Measurements from ENCODE around the gene ASAP2. TPM values are rescaled to one million over a fixed set of nuclear protein-coding genes. Genes with fewer than 3 reads are reported as not detected.

Gene ASAP2
- total RNA-seq, 1 experiment from 2014 or later: 14.3 TPM

DNA sequence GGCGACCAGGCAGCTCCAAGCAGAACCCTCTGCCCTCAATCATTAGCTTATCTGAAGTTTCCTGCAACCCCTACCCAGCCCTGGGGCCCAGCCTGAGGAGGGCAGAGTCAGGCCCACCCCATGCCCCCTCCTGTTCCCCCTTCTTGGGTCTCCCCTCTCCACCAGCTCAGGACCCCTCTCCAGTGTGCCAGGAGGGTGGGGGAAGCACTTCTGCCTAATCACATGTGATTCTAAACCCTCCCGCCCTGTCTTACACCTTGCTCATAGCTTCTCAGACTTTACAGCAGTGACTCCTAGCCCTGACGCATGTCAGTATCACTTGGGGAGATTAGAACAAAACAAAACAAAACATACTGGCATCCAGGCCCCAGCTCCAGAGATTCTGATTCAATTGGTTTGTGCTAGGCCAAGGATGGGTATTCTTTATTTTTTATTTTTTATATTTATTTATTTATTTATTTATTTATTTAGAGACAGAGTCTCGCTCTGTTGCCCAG is 42.5 kb upstream of the ASAP2 start:
- Mint-ChIP-seq H3K4me1 (peaks cover 7% of the 10 kb centered on the region), H3K4me3 (no peak overlapping the region), H3K27me3 (ENCODE audit: low read depth) (no peaks in the 10 kb centered on the region; the same call in 1 of the 2 replicates), H3K9me3 (peaks cover 5% of the 10 kb centered on the region), H3K36me3 (peaks cover 4% of the 10 kb centered on the region; the same call in 1 of the 2 replicates), H3K27ac (no peak overlapping the region)
- ChIA-PET CTCF (interaction anchor here (1.0 to 1.9 kb wide), 3 partner anchors 21 to 207 kb away, joined by 3 to 10 read pairs (median 6); no protein-coding TSS in a partner anchor), POLR2A (interaction anchor here (0.6 kb wide), 1 partner anchor 102 kb away, joined by 5 read pairs; no protein-coding TSS in a partner anchor)
- DNase-seq (ENCODE audit: low spot score) (no peak), ATAC-seq (no peak)
- TF ChIP-seq USF2 (CRISPR knock-in tag; IDR thresholded peaks at IDR 0.05) (no peak), NFYB (CRISPR knock-in tag; conservative IDR thresholded peaks at IDR 0.05; ENCODE audit: low read depth) (no peak), ETV6 (CRISPR knock-in tag; IDR thresholded peaks at IDR 0.05) (no peak), ESRRA (CRISPR knock-in tag; IDR thresholded peaks at IDR 0.05; ENCODE audit: borderline replicate concordance) (no peak), ZNF219 (CRISPR knock-in tag; IDR thresholded peaks at IDR 0.05; ENCODE audit: borderline replicate concordance) (no peak), CDX4 (CRISPR knock-in tag; IDR thresholded peaks at IDR 0.05; ENCODE audit: borderline replicate concordance) (no peak), CTCF (IDR thresholded peaks at IDR 0.05) (no peak), ZNF281 (CRISPR knock-in tag; IDR thresholded peaks at IDR 0.05) (no peak), ZNF121 (CRISPR knock-in tag; IDR thresholded peaks at IDR 0.05) (no peak), OVOL2 (CRISPR knock-in tag; IDR thresholded peaks at IDR 0.05; ENCODE audit: borderline replicate concordance) (no peak)
- TF ChIP-seq, protein P1, sequence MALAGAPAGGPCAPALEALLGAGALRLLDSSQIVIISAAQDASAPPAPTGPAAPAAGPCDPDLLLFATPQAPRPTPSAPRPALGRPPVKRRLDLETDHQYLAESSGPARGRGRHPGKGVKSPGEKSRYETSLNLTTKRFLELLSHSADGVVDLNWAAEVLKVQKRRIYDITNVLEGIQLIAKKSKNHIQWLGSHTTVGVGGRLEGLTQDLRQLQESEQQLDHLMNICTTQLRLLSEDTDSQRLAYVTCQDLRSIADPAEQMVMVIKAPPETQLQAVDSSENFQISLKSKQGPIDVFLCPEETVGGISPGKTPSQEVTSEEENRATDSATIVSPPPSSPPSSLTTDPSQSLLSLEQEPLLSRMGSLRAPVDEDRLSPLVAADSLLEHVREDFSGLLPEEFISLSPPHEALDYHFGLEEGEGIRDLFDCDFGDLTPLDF (CRISPR knock-in tag; IDR thresholded peaks at IDR 0.05): no peak

GRCh38 chr2:9165625-9166024 is 41.0 kb upstream of the ASAP2 start:
- Mint-ChIP-seq H3K4me1 (peaks cover 14% of the 10 kb centered on the region), H3K36me3 (peaks cover 4% of the 10 kb centered on the region; the same call in 1 of the 2 replicates)
- CTCF ChIA-PET: interaction anchor here (1.4 kb wide), 1 partner anchor 10 kb away, joined by 3 read pairs; no protein-coding TSS in a partner anchor
- TF ChIP-seq ELF4 (CRISPR knock-in tag; IDR thresholded peaks at IDR 0.05; ENCODE audit: low read depth): no peak
- TF ChIP-seq ZBTB21 (CRISPR knock-in tag; IDR thresholded peaks at IDR 0.05; ENCODE audit: borderline replicate concordance): no peak
- TF ChIP-seq, protein P2, sequence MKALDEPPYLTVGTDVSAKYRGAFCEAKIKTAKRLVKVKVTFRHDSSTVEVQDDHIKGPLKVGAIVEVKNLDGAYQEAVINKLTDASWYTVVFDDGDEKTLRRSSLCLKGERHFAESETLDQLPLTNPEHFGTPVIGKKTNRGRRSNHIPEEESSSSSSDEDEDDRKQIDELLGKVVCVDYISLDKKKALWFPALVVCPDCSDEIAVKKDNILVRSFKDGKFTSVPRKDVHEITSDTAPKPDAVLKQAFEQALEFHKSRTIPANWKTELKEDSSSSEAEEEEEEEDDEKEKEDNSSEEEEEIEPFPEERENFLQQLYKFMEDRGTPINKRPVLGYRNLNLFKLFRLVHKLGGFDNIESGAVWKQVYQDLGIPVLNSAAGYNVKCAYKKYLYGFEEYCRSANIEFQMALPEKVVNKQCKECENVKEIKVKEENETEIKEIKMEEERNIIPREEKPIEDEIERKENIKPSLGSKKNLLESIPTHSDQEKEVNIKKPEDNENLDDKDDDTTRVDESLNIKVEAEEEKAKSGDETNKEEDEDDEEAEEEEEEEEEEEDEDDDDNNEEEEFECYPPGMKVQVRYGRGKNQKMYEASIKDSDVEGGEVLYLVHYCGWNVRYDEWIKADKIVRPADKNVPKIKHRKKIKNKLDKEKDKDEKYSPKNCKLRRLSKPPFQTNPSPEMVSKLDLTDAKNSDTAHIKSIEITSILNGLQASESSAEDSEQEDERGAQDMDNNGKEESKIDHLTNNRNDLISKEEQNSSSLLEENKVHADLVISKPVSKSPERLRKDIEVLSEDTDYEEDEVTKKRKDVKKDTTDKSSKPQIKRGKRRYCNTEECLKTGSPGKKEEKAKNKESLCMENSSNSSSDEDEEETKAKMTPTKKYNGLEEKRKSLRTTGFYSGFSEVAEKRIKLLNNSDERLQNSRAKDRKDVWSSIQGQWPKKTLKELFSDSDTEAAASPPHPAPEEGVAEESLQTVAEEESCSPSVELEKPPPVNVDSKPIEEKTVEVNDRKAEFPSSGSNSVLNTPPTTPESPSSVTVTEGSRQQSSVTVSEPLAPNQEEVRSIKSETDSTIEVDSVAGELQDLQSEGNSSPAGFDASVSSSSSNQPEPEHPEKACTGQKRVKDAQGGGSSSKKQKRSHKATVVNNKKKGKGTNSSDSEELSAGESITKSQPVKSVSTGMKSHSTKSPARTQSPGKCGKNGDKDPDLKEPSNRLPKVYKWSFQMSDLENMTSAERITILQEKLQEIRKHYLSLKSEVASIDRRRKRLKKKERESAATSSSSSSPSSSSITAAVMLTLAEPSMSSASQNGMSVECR (CRISPR knock-in tag; IDR thresholded peaks at IDR 0.05; ENCODE audit: borderline replicate concordance): no peak
- TF ChIP-seq JAZF1 (CRISPR knock-in tag; IDR thresholded peaks at IDR 0.05): no peak
- no peak for TF ChIP-seq NFYB (CRISPR knock-in tag; conservative IDR thresholded peaks at IDR 0.05; ENCODE audit: low read depth)
- no peak for TF ChIP-seq KAT7 (CRISPR knock-in tag; IDR thresholded peaks at IDR 0.05; ENCODE audit: borderline replicate concordance)
- no peak for TF ChIP-seq ETV6 (CRISPR knock-in tag; IDR thresholded peaks at IDR 0.05)
- no peak for TF ChIP-seq SMAD3 (CRISPR knock-in tag; IDR thresholded peaks at IDR 0.05; ENCODE audit: borderline replicate concordance)
- TF ChIP-seq CDX4 (CRISPR knock-in tag; IDR thresholded peaks at IDR 0.05; ENCODE audit: borderline replicate concordance): no peak
- TF ChIP-seq, protein P3, sequence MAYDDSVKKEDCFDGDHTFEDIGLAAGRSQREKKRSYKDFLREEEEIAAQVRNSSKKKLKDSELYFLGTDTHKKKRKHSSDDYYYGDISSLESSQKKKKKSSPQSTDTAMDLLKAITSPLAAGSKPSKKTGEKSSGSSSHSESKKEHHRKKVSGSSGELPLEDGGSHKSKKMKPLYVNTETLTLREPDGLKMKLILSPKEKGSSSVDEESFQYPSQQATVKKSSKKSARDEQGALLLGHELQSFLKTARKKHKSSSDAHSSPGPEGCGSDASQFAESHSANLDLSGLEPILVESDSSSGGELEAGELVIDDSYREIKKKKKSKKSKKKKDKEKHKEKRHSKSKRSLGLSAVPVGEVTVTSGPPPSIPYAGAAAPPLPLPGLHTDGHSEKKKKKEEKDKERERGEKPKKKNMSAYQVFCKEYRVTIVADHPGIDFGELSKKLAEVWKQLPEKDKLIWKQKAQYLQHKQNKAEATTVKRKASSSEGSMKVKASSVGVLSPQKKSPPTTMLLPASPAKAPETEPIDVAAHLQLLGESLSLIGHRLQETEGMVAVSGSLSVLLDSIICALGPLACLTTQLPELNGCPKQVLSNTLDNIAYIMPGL (CRISPR knock-in tag; IDR thresholded peaks at IDR 0.05): no peak
- no peak for TF ChIP-seq OVOL2 (CRISPR knock-in tag; IDR thresholded peaks at IDR 0.05; ENCODE audit: borderline replicate concordance)
- TF ChIP-seq FOXK1 (CRISPR knock-in tag; IDR thresholded peaks at IDR 0.05): no peak

More at GRCh38 chr2:9165625-9166024, 41.0 kb upstream of the ASAP2 start:
- Mint-ChIP-seq H3K9me3 (peaks cover 6% of the 10 kb centered on the region), H3K4me3 (no peak overlapping the region), H3K27ac (no peak overlapping the region), H3K27me3 (ENCODE audit: low read depth) (no peaks in the 10 kb centered on the region; the same call in 1 of the 2 replicates)
- POLR2A ChIA-PET: no interaction called here
- no peak for DNase-seq (ENCODE audit: low spot score)
- no peak for ATAC-seq

Data from WTC11 (cell line).